Upper lobe of left lung (tissue), 6 donors: Measurements from ENCODE around the gene PABPN1L. TPM values are rescaled to one million over a fixed set of nuclear protein-coding genes. Genes with fewer than 3 reads are reported as not detected.
A peak's percentile ranks its signal among the peaks of the same experiment; 100 is the strongest.

Experiments
- ATAC-seq, 2 donors: fragments of 200-7000 bp; cut with Tn5 transposase; one replicate each; pipeline ENCODE4 v1.9.1; 2022; ENCODE audit warnings: mild to moderate bottlenecking in 2 of 2, moderate library complexity in 2 of 2; ENCODE audit not compliant: low FRiP score in 2 of 2
- DNase-seq, 2 donors: peaks; one replicate each; pipeline ENCODE4 v3.0.0-alpha.2; 2019 to 2020
- H3K27ac ChIP-seq, 4 donors: fragments of 200-600 bp; sonication (generic); one replicate each; pipeline ENCODE4 v1.5.1; 2016 to 2019
- H3K27me3 ChIP-seq, 4 donors: fragments of 200-600 bp; sonication (generic); one replicate each; pipeline ENCODE4 v1.5.1; 2017 to 2019
- H3K36me3 ChIP-seq, 4 donors: fragments of 200-600 bp; sonication (generic); one replicate each; pipeline ENCODE4 v1.5.1; 2016 to 2019
- H3K4me1 ChIP-seq, 4 donors: fragments of 200-600 bp; sonication (generic); one replicate each; pipeline ENCODE4 v1.5.1; 2018 to 2019
- H3K4me3 ChIP-seq, 4 donors: fragments of 200-600 bp; sonication (generic); one replicate each; pipeline ENCODE4 v1.5.1; 2017 to 2019; ENCODE audit warnings: mild to moderate bottlenecking in 2 of 4, moderate library complexity in 1 of 4
- H3K9me3 ChIP-seq, 4 donors: fragments of 200-600 bp; sonication (generic); one replicate each; pipeline ENCODE4 v1.5.1; 2018 to 2019
- CTCF ChIP-seq, 6 experiments: fragments of 450-650 bp in 4 of 6; fragments of 200-600 bp in 2 of 6; sonication (generic) in 2 of 6; IDR thresholded peaks; one replicate each; pipeline ENCODE4 v1.5.1; 2016 to 2019; ENCODE audit warnings: antibody characterized with exemption in 6 of 6
- EP300 ChIP-seq, 4 donors: sonication (generic); formaldehyde crosslinking; IDR thresholded peaks; one replicate each; pipeline ENCODE4 v1.5.1; 2017; ENCODE audit warnings: antibody characterized with exemption in 4 of 4, control low read depth in 2 of 4
- POLR2A ChIP-seq, 4 donors: fragments of 450-650 bp; IDR thresholded peaks; one replicate each; pipeline ENCODE4 v1.5.1; 2016 to 2017; ENCODE audit warnings: antibody characterized with exemption in 4 of 4, mild to moderate bottlenecking in 2 of 4
- POLR2AphosphoS5 ChIP-seq, 2 donors: sonication (generic); formaldehyde crosslinking; IDR thresholded peaks; one replicate each; pipeline ENCODE4 v1.5.1; 2017; ENCODE audit warnings: antibody characterized with exemption in 2 of 2
- WGBS, 2 donors: methylation state at CpG; one replicate each; pipeline ENCODE4 v1.1.5; 2017 to 2018; 5-methylcytosine and 5-hydroxymethylcytosine counted together
- total RNA-seq, 6 donors: library from RNA; depleted of rRNA in 4 of 6; stranded (reverse); fragments of >200 nt in 4 of 6; gene quantifications; one replicate each; pipeline versions ENCODE4 v1.1.0 to v1.2.1, GENCODE V29; 2016 to 2021
- donor health status: DM: no; HTN: no; CAD: no; lungs with moderate emphysema.
- donor health status: DM: no; HTN: yes; CAD: no; lungs with severe emphysema.

Gene PABPN1L
- total RNA-seq, 6 donors from 2014 or later, result 0.20 TPM; not detected in 5

- 87 to 97% methylated on average over 5 to 39 of the region's 39 CpGs for WGBS, 2 donors
Observed at GRCh38 chr16:88839026-88839529, 27.4 kb downstream of the PABPN1L start.

GRCh38 chr16:88838566-88838965, 27.9 kb downstream of the PABPN1L start:
- no peak overlapping the region for H3K4me3 ChIP-seq
- peaks cover 0 to 74% (median 50%) of the 10 kb centered on the region in 4 donors for H3K36me3 ChIP-seq
- TF ChIP-seq CTCF (IDR thresholded peaks at IDR 0.05) (no peak), POLR2A (IDR thresholded peaks at IDR 0.05) (no peak), POLR2AphosphoS5 (IDR thresholded peaks at IDR 0.05) (no peak), EP300 (IDR thresholded peaks at IDR 0.05) (no peak)
- DNase-seq (peak in 1 of 2 donors; percentile 41), ATAC-seq (no peak)
- no peak overlapping the region for H3K27ac ChIP-seq
- 90 to 91% methylated on average over 7 to 19 of the region's 19 CpGs for WGBS, 2 donors
- no peaks in the 10 kb centered on the region for H3K27me3 ChIP-seq
- no peaks in the 10 kb centered on the region for H3K9me3 ChIP-seq
- H3K4me1 ChIP-seq, result no peaks in the 10 kb centered on the region

More at GRCh38 chr16:88839026-88839529, 27.4 kb downstream of the PABPN1L start:
- no peak for TF ChIP-seq CTCF (IDR thresholded peaks at IDR 0.05)
- TF ChIP-seq POLR2AphosphoS5 (IDR thresholded peaks at IDR 0.05), result no peak
- TF ChIP-seq EP300 (IDR thresholded peaks at IDR 0.05), result no peak
- TF ChIP-seq POLR2A (IDR thresholded peaks at IDR 0.05), result no peak
- H3K27ac ChIP-seq, result no peak overlapping the region
- ATAC-seq, result no peak
- peaks cover 0 to 75% (median 51%) of the 10 kb centered on the region in 4 donors for H3K36me3 ChIP-seq
- H3K4me1 ChIP-seq, result no peaks in the 10 kb centered on the region
- DNase-seq, result peak in 1 of 2 donors; percentile 69
- no peaks in the 10 kb centered on the region for H3K9me3 ChIP-seq
- H3K4me3 ChIP-seq, result no peak overlapping the region
- no peaks in the 10 kb centered on the region for H3K27me3 ChIP-seq

- H3K27ac ChIP-seq, result no peak overlapping the region
- ATAC-seq, result no peak
Observed at GRCh38 chr16:88837806-88838205, 28.7 kb downstream of the PABPN1L start.

GRCh38 chr16:88836791-88837190, 29.7 kb downstream of the PABPN1L start:
- TF ChIP-seq POLR2A (IDR thresholded peaks at IDR 0.05) (no peak), EP300 (IDR thresholded peaks at IDR 0.05) (no peak), POLR2AphosphoS5 (IDR thresholded peaks at IDR 0.05) (no peak), CTCF (IDR thresholded peaks at IDR 0.05) (no peak)
- DNase-seq (peak in 1 of 2 donors; percentile 51), ATAC-seq (no peak)
- no peaks in the 10 kb centered on the region for H3K9me3 ChIP-seq
- no peaks in the 10 kb centered on the region for H3K4me1 ChIP-seq
- no peaks in the 10 kb centered on the region for H3K27me3 ChIP-seq
- WGBS, 2 donors, result 92 to 93% methylated on average over 15 to 17 of the region's 17 CpGs
- H3K36me3 ChIP-seq, result peaks cover 0 to 56% (median 42%) of the 10 kb centered on the region in 4 donors
- no peak overlapping the region for H3K27ac ChIP-seq
- H3K4me3 ChIP-seq, result no peak overlapping the region

More at GRCh38 chr16:88837806-88838205, 28.7 kb downstream of the PABPN1L start:
- Histone ChIP-seq H3K27me3 (no peaks in the 10 kb centered on the region), H3K4me1 (no peaks in the 10 kb centered on the region), H3K36me3 (peaks cover 0 to 66% (median 46%) of the 10 kb centered on the region in 4 donors), H3K4me3 (no peak overlapping the region), H3K9me3 (no peaks in the 10 kb centered on the region)
- WGBS, 2 donors, result 94 to 96% methylated on average over 12 to 20 of the region's 20 CpGs
- no peak for TF ChIP-seq CTCF (IDR thresholded peaks at IDR 0.05)
- TF ChIP-seq POLR2A (IDR thresholded peaks at IDR 0.05), result no peak
- no peak for TF ChIP-seq POLR2AphosphoS5 (IDR thresholded peaks at IDR 0.05)
- no peak for TF ChIP-seq EP300 (IDR thresholded peaks at IDR 0.05)
- DNase-seq, result peak in 1 of 2 donors; percentile 66

- H3K9me3 ChIP-seq, result no peaks in the 10 kb centered on the region
- TF ChIP-seq POLR2AphosphoS5 (IDR thresholded peaks at IDR 0.05) (no peak), EP300 (IDR thresholded peaks at IDR 0.05) (no peak), POLR2A (IDR thresholded peaks at IDR 0.05) (no peak), CTCF (IDR thresholded peaks at IDR 0.05) (no peak)
- whole genome bisulfite sequencing, 2 donors, result 91 to 94% methylated on average over 14 to 26 of the region's 33 CpGs
- H3K27me3 ChIP-seq, result no peaks in the 10 kb centered on the region
- peak overlapping the region in 1 of 4 donors; percentile 39 for H3K27ac ChIP-seq
- H3K4me3 ChIP-seq, result no peak overlapping the region
- DNase-seq, result peak in 1 of 2 donors; percentile 73
- H3K36me3 ChIP-seq, result peaks cover 0 to 51% (median 40%) of the 10 kb centered on the region in 4 donors
- no peaks in the 10 kb centered on the region for H3K4me1 ChIP-seq
- ATAC-seq, result no peak
Observed at GRCh38 chr16:88835818-88836217, 30.6 kb downstream of the PABPN1L start.
